OCI-LY7 (cell line): ENCODE results near the gene BEST3.

Source experiments
- EZH2phosphoT487 ChIP-seq: fragments of 200-600 bp; sonication (generic); IDR thresholded peaks from 2 replicates; pipeline ENCODE4 v1.6.1; 2018; ENCODE audit warnings: low read depth, borderline replicate concordance, mild to moderate bottlenecking, mixed run types, antibody characterized with exemption, low read length, moderate library complexity, mixed read lengths
- TF ChIP-seq, protein P1 (sequence below): fragments of 200-600 bp; sonication (generic); conservative IDR thresholded peaks from 2 replicates; pipeline ENCODE4 v1.5.1; 2014; ENCODE audit warnings: mild to moderate bottlenecking, antibody characterized with exemption, low read length, moderate library complexity, mixed read lengths

GRCh38 chr12:69719336-69720316, 20.5 kb upstream of the BEST3 start:
- TF ChIP-seq, protein P1, sequence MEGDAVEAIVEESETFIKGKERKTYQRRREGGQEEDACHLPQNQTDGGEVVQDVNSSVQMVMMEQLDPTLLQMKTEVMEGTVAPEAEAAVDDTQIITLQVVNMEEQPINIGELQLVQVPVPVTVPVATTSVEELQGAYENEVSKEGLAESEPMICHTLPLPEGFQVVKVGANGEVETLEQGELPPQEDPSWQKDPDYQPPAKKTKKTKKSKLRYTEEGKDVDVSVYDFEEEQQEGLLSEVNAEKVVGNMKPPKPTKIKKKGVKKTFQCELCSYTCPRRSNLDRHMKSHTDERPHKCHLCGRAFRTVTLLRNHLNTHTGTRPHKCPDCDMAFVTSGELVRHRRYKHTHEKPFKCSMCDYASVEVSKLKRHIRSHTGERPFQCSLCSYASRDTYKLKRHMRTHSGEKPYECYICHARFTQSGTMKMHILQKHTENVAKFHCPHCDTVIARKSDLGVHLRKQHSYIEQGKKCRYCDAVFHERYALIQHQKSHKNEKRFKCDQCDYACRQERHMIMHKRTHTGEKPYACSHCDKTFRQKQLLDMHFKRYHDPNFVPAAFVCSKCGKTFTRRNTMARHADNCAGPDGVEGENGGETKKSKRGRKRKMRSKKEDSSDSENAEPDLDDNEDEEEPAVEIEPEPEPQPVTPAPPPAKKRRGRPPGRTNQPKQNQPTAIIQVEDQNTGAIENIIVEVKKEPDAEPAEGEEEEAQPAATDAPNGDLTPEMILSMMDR, result no peak
- no peak for TF ChIP-seq EZH2phosphoT487
